A549 treated with AZD9567 at 1 μM for 4 hours (cell line): ENCODE measurements around the gene JPT2. TPM values are rescaled to one million over a fixed set of nuclear protein-coding genes. Genes with fewer than 3 reads are reported as not detected.

Source experiments
- total RNA-seq: library from RNA; stranded (reverse); fragments of 200-300 nt; extraction: Qiagen RNA extraction; gene quantifications from 5 replicates; pipeline ENCODE4 v1.2.3, GENCODE V29; 2022; ENCODE audit not compliant: insufficient read depth

Gene JPT2, protein sequence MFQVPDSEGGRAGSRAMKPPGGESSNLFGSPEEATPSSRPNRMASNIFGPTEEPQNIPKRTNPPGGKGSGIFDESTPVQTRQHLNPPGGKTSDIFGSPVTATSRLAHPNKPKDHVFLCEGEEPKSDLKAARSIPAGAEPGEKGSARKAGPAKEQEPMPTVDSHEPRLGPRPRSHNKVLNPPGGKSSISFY
- total RNA-seq: 156 to 277 TPM (median 157 TPM) in 5 replicates

DNA sequence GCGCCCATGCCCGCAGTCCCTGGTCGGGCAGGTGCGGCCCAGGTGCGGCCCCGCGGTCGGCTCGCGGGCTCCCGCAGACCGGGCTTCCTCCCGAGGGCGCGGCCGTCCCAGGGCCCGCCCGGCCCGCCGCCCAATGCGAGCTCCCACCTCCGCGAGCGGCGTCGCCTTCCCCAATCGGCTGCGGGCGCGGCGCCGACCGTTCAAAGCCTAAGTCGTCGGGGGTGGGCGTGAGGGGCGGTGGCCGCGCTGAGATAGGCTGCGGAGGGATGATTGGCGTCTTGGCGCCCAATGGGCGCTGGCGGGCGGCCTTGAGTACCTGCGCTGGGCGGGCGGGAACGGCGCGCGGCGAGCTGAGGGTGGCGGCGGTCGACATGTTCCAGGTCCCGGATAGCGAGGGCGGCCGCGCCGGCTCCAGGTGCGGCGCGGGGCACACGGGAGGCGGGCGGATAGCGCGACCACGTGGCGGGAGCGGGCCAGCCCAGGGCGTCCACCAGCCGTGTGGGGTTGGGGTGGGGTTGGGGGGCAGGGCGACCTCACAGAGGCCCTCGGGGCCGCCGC is at the start of gene JPT2:
Gene JPT2 (plus strand): TSS at position 338 of the 558 bp plus-strand sequence. CDS start 34 bp downstream, at position 372.

DNA sequence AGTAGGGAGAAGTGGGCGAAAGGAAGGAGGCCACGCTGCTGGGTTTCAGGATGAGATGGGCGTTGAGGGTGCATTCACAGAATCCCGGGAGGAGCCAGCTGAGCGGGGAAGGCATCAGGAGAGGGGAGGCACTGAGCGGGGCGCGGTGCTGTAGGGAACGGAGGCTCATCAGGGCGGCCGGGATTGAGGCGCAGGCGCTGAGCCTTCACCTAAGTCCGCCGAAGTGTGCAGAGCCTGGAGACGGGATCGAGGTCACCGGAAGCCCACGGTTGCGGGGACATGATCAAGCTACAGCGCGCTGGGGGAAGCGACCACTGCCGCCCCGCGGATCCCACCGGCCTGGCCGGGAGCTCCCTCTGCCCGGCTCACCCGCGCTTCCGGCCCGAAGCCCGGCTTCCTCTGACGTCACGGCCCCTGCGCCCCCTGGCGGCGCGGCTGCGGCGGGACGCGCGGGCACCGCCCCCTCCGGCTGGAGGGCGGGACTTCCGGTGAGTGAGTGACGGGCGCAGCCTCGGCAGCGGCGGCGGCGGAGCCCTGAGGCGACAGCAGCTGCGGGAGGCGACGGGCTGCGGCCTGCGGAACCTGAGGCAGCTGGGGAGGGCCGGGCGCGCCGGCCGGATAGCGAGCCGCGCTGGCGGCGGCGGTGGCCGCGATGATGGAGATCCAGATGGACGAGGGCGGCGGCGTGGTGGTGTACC is 27.8 kb downstream of the JPT2 start, which contains the start of gene MAPK8IP3:
Gene MAPK8IP3 (plus strand): TSS at position 508 of the 698 bp plus-strand sequence. CDS start 145 bp downstream, at position 653.

Other genes starting within 250 kb of the JPT2 start
- gene PERCC1, start 247.2 kb upstream of the JPT2 start, total RNA-seq: not detected in 5 replicates
- 0.34 to 0.41 TPM (median 0.38 TPM) in 4 of 5 replicates, not detected in the other for gene CCDC154, start 233.7 kb upstream of the JPT2 start, total RNA-seq
- 29.4 to 77.2 TPM (median 76.2 TPM) in 5 replicates for gene CLCN7, start 203.3 kb upstream of the JPT2 start, total RNA-seq
- gene PTX4, start 189.3 kb upstream of the JPT2 start, total RNA-seq: not detected in 5 replicates
- gene TELO2, start 184.9 kb upstream of the JPT2 start, total RNA-seq: 30.9 to 51.8 TPM (median 48.4 TPM) in 5 replicates
- gene TMEM204, start 144.6 kb upstream of the JPT2 start, total RNA-seq: 0.05 to 0.07 TPM (median 0.06 TPM) in 4 of 5 replicates, not detected in the other
- 5.4 to 9.4 TPM (median 8.5 TPM) in 5 replicates for gene IFT140, start 66.2 kb upstream of the JPT2 start, total RNA-seq
- 10.3 to 19.6 TPM (median 16.7 TPM) in 5 replicates for gene CRAMP1, start 65.9 kb upstream of the JPT2 start, total RNA-seq
- gene MAPK8IP3, start 27.9 kb downstream of the JPT2 start, total RNA-seq: 46.1 to 71.8 TPM (median 63.2 TPM) in 5 replicates
- 25.1 to 64.0 TPM (median 61.2 TPM) in 5 replicates for gene NME3, start 93.3 kb downstream of the JPT2 start, total RNA-seq
- 4.1 to 12.2 TPM (median 11.4 TPM) in 5 replicates for gene EME2, start 94.5 kb downstream of the JPT2 start, total RNA-seq
- 126 to 264 TPM (median 252 TPM) in 5 replicates for gene MRPS34, start 94.9 kb downstream of the JPT2 start, total RNA-seq
- 21.9 to 31.5 TPM (median 27.5 TPM) in 5 replicates for gene SPSB3, start 104.3 kb downstream of the JPT2 start, total RNA-seq
- 54.1 to 93.4 TPM (median 86.7 TPM) in 5 replicates for gene NUBP2, start 104.7 kb downstream of the JPT2 start, total RNA-seq
- 0.06 to 0.20 TPM (median 0.07 TPM) in 4 of 5 replicates, not detected in the other for gene IGFALS, start 115.4 kb downstream of the JPT2 start, total RNA-seq
- 64.2 to 78.9 TPM (median 76.2 TPM) in 5 replicates for gene HAGH, start 148.5 kb downstream of the JPT2 start, total RNA-seq
- 45.9 to 58.9 TPM (median 47.9 TPM) in 5 replicates for gene FAHD1, start 148.9 kb downstream of the JPT2 start, total RNA-seq
- 0.96 to 1.3 TPM (median 0.99 TPM) in 4 of 5 replicates, not detected in the other for gene MEIOB, start 193.9 kb downstream of the JPT2 start, total RNA-seq
- gene HS3ST6, start 240.1 kb downstream of the JPT2 start, total RNA-seq: 1.8 to 1.9 TPM (median 1.9 TPM) in 4 of 5 replicates, not detected in the other